Measurements from ENCODE around the gene TSPAN9. TPM values are rescaled to one million over a fixed set of nuclear protein-coding genes. Genes with fewer than 3 reads are reported as not detected.

The TSPAN9 gene
- polyA plus RNA-seq, 1 donor (not counting 4 experiments of a cell fraction or from before 2014, with no cell fraction given) = 27.5 TPM

GRCh38 chr12:3077572-3078081 is 448 bp downstream of the TSPAN9 start:
- DNase-seq (ENCODE audit: low read depth, low spot score) = no peak
- H3K27ac ChIP-seq (ENCODE audit: control insufficient read depth, insufficient read depth, low read length) = peak overlapping the region; percentile 37

GRCh38 chr12:3078086-3078820 is 1.1 kb downstream of the TSPAN9 start:
- peak overlapping the region; percentile 37 for H3K27ac ChIP-seq (ENCODE audit: control insufficient read depth, insufficient read depth, low read length)
- H3K4me3 ChIP-seq (ENCODE audit: control insufficient read depth in 2 of 3, extremely low read depth in 1 of 3, insufficient read depth in 2 of 3, low read depth in 1 of 3, low read length in 3 of 3) = peak overlapping the region; percentile 67 to 74 (median 70)
- no peaks in the 10 kb centered on the region for H4K20me1 ChIP-seq (ENCODE audit: control insufficient read depth, extremely low read depth, insufficient read depth, low read length)
- no peak overlapping the region for H2AFZ ChIP-seq (ENCODE audit: control insufficient read depth, low read length)
- no peaks in the 10 kb centered on the region for H3K9me3 ChIP-seq (ENCODE audit: control insufficient read depth, low read depth, low read length)
- dilution Hi-C loops (cut with MboI; ENCODE audit: extremely low pct_ligation_motif_present, low sequenced_read_pairs) = no loop called here
- H3K27me3 ChIP-seq (ENCODE audit: control insufficient read depth, extremely low read depth, insufficient read depth, low read length) = no peaks in the 10 kb centered on the region
- peaks cover 0 to under 1% of the 10 kb centered on the region in 2 experiments for H3K36me3 ChIP-seq (ENCODE audit: control insufficient read depth in 2 of 2, extremely low read depth in 1 of 2, insufficient read depth in 2 of 2, low read length in 2 of 2)
- TF ChIP-seq EZH2 (IDR thresholded peaks at IDR 0.05; ENCODE audit: low read length) = no peak
- no peak for TF ChIP-seq CTCF (optimal IDR thresholded peaks at IDR 0.05 in 1 of 3, IDR thresholded peaks at IDR 0.05 in 1 of 3, conservative IDR thresholded peaks at IDR 0.05 in 1 of 3; ENCODE audit: extremely low read depth in 1 of 3, insufficient read depth in 2 of 3, low read length in 3 of 3)
- H3K79me2 ChIP-seq (ENCODE audit: control insufficient read depth, insufficient read depth, low read length) = peaks cover 24% of the 10 kb centered on the region
- FAIRE-seq (peak; percentile 53), DNase-seq (ENCODE audit: low read depth, low spot score) (no peak)
- H3K9ac ChIP-seq (ENCODE audit: control insufficient read depth, extremely low read depth, insufficient read depth, low read length) = peak overlapping the region; percentile 72
- H3K4me2 ChIP-seq (ENCODE audit: control insufficient read depth, extremely low read depth, insufficient read depth, low read depth, low read length) = peak overlapping the region; percentile 91
- peaks cover 24% of the 10 kb centered on the region for H3K4me1 ChIP-seq (ENCODE audit: control insufficient read depth, extremely low read depth, insufficient read depth, low read length)
- no peaks in the 10 kb centered on the region for H3K9me1 ChIP-seq (ENCODE audit: control insufficient read depth, extremely low read depth, insufficient read depth, low read length)

More at GRCh38 chr12:3077572-3078081, 448 bp downstream of the TSPAN9 start:
- H3K9me3 ChIP-seq (ENCODE audit: control insufficient read depth, low read depth, low read length) = no peaks in the 10 kb centered on the region
- H4K20me1 ChIP-seq (ENCODE audit: control insufficient read depth, extremely low read depth, insufficient read depth, low read length) = no peaks in the 10 kb centered on the region
- peak overlapping the region; percentile 91 for H3K4me2 ChIP-seq (ENCODE audit: control insufficient read depth, extremely low read depth, insufficient read depth, low read depth, low read length)
- FAIRE-seq = no peak
- H3K9ac ChIP-seq (ENCODE audit: control insufficient read depth, extremely low read depth, insufficient read depth, low read length) = peak overlapping the region; percentile 72
- dilution Hi-C loops (cut with MboI; ENCODE audit: extremely low pct_ligation_motif_present, low sequenced_read_pairs) = no loop called here
- no peak for TF ChIP-seq EZH2 (IDR thresholded peaks at IDR 0.05; ENCODE audit: low read length)
- no peak for TF ChIP-seq CTCF (optimal IDR thresholded peaks at IDR 0.05 in 1 of 3, IDR thresholded peaks at IDR 0.05 in 1 of 3, conservative IDR thresholded peaks at IDR 0.05 in 1 of 3; ENCODE audit: extremely low read depth in 1 of 3, insufficient read depth in 2 of 3, low read length in 3 of 3)
- no peaks in the 10 kb centered on the region for H3K36me3 ChIP-seq (ENCODE audit: control insufficient read depth in 2 of 2, extremely low read depth in 1 of 2, insufficient read depth in 2 of 2, low read length in 2 of 2)
- no peaks in the 10 kb centered on the region for H3K27me3 ChIP-seq (ENCODE audit: control insufficient read depth, extremely low read depth, insufficient read depth, low read length)
- peak overlapping the region; percentile 67 to 74 (median 70) for H3K4me3 ChIP-seq (ENCODE audit: control insufficient read depth in 2 of 3, extremely low read depth in 1 of 3, insufficient read depth in 2 of 3, low read depth in 1 of 3, low read length in 3 of 3)
- H2AFZ ChIP-seq (ENCODE audit: control insufficient read depth, low read length) = peak overlapping the region; percentile 57
- H3K4me1 ChIP-seq (ENCODE audit: control insufficient read depth, extremely low read depth, insufficient read depth, low read length) = peaks cover 24% of the 10 kb centered on the region
- H3K79me2 ChIP-seq (ENCODE audit: control insufficient read depth, insufficient read depth, low read length) = peaks cover 22% of the 10 kb centered on the region
- H3K9me1 ChIP-seq (ENCODE audit: control insufficient read depth, extremely low read depth, insufficient read depth, low read length) = no peaks in the 10 kb centered on the region
